HFF-Myc (cell line): ENCODE measurements around the gene CLDN24.

Experiments used
- DNase-seq: peaks from one replicate; pipeline ENCODE4 v3.0.0-alpha.2; 2011; ENCODE audit warnings: low read depth; ENCODE audit errors: extremely low read depth
- H3K4me3 ChIP-seq: replicated peaks from 2 replicates; pipeline ENCODE4 v1.5.1; 2011; ENCODE audit warnings: low read depth, mild to moderate bottlenecking, control low read depth, low read length
- CTCF ChIP-seq: IDR thresholded peaks from 2 replicates; pipeline ENCODE4 v1.5.1; 2012; ENCODE audit warnings: mild to moderate bottlenecking, low read depth, low read length, control low read depth; ENCODE audit errors: missing control alignments

CLDN24 gene

GRCh38 chr4:183354219-183354618, 32.0 kb upstream of the CLDN24 start:
- TF ChIP-seq CTCF = no peak
- no peak for DNase-seq
- no peak overlapping the region for H3K4me3 ChIP-seq

- no peak overlapping the region for H3K4me3 ChIP-seq
- DNase-seq = no peak
- no peak for TF ChIP-seq CTCF
These were observed 31.3 kb upstream of the CLDN24 start for GRCh38 chr4:183353557-183353956.

- H3K4me3 ChIP-seq = no peak overlapping the region
- no peak for TF ChIP-seq CTCF
- no peak for DNase-seq
These were observed 30.3 kb upstream of the CLDN24 start for GRCh38 chr4:183352546-183352945.

- H3K4me3 ChIP-seq = peak overlapping the region; percentile 25
- TF ChIP-seq CTCF = no peak
- peak; percentile 49 for DNase-seq
These were observed 28.3 kb upstream of the CLDN24 start for GRCh38 chr4:183350317-183351071.

- TF ChIP-seq CTCF = no peak
- peak; percentile 94 for DNase-seq
- H3K4me3 ChIP-seq = peak overlapping the region; percentile 39
These were observed 27.4 kb upstream of the CLDN24 start for GRCh38 chr4:183349673-183350072.

GRCh38 chr4:183348706-183349659, 26.8 kb upstream of the CLDN24 start:
- DNase-seq = peak; percentile 96
- no peak for TF ChIP-seq CTCF
- peak overlapping the region; percentile 39 for H3K4me3 ChIP-seq
